MM.1S (cell line): ENCODE results near the gene TCAF2.
"Not testable (repeated sequence)": the region's sequence is repeated elsewhere in the genome, so short reads cannot be mapped to it uniquely, and the experiment has no call there.

Source experiments
- EZH2 ChIP-seq: fragments of 300-600 bp; sonication (generic); optimal IDR thresholded peaks from 2 replicates; pipeline ENCODE3; 2017; ENCODE audit warnings: low read depth, mild to moderate bottlenecking, antibody characterized with exemption, low read length, mixed read lengths
- TF ChIP-seq, protein P1 (sequence below): fragments of 300-600 bp; sonication (generic); IDR thresholded peaks from 2 replicates; pipeline ENCODE4 v1.5.1; 2016; ENCODE audit warnings: antibody characterized with exemption, low read length, mixed read lengths

DNA sequence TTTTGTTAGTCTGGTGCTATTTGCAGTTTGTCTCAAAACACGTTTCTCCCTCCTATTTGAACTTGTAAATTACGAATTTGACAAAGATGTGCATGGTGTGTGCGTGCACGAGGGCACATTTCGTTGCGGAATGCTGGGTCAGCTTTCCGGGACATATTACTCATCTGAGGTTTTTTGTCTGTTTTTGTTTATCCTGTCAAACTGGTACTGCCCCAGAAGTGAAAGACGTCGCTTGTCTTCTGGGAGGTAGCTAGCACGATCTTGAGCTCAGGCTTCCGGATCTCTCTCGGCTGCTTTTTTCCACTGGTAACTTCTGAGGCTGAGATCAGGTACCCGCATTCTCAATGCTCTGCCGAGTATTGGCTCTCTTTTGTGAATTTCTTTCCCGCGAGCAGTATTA lies 401 bp downstream of the TCAF2 start:
- TF ChIP-seq EZH2, result not testable (repeated sequence)
- TF ChIP-seq, protein P1, sequence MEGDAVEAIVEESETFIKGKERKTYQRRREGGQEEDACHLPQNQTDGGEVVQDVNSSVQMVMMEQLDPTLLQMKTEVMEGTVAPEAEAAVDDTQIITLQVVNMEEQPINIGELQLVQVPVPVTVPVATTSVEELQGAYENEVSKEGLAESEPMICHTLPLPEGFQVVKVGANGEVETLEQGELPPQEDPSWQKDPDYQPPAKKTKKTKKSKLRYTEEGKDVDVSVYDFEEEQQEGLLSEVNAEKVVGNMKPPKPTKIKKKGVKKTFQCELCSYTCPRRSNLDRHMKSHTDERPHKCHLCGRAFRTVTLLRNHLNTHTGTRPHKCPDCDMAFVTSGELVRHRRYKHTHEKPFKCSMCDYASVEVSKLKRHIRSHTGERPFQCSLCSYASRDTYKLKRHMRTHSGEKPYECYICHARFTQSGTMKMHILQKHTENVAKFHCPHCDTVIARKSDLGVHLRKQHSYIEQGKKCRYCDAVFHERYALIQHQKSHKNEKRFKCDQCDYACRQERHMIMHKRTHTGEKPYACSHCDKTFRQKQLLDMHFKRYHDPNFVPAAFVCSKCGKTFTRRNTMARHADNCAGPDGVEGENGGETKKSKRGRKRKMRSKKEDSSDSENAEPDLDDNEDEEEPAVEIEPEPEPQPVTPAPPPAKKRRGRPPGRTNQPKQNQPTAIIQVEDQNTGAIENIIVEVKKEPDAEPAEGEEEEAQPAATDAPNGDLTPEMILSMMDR, result not testable (repeated sequence)
